ENCODE measurements around the gene GON4L. TPM values are rescaled to one million over a fixed set of nuclear protein-coding genes. Genes with fewer than 3 reads are reported as not detected.
"Not testable (repeated sequence)": the region's sequence is repeated elsewhere in the genome, so short reads cannot be mapped to it uniquely, and the experiment has no call there.

Gene GON4L
- total RNA-seq, 1 experiment from 2014 or later: 67.1 TPM

DNA sequence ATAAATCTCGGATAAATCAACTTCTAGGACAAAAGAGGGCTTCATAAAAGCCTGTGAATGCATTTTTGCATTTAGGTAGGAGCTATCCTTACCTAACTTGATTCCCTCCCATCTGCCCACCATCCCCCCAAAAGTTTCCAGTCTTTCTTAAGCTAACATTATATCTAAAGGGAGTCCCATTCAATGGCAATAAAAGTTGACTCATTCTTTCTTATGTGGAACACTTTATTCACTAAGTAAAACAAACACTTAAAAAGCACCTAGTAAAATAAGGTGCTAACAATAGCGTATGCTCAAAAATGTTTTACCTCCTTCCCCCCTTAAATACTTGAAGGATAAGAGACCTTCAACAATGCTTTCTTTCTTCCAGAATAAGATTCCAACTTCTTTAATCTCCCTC is 83.8 kb downstream of the GON4L start:
- no peak for DNase-seq
- Mint-ChIP-seq H3K27me3 (ENCODE audit: unreplicated experiment) (no peaks in the 10 kb centered on the region), H3K4me3 (ENCODE audit: low read depth, unreplicated experiment) (no peak overlapping the region), H3K36me3 (ENCODE audit: insufficient read depth, unreplicated experiment) (peaks cover 70% of the 10 kb centered on the region), H3K27ac (ENCODE audit: unreplicated experiment) (no peak overlapping the region), H3K4me1 (ENCODE audit: low read depth, unreplicated experiment) (peaks cover 9% of the 10 kb centered on the region), H3K9me3 (ENCODE audit: low read depth, unreplicated experiment) (no peaks in the 10 kb centered on the region)
- no TSS peak for BruUV-seq (replicated peaks)
- intact Hi-C loops (cut with micrococcal nuclease; ENCODE audit: unreplicated experiment): no loop called here
- TF ChIP-seq, protein P1, sequence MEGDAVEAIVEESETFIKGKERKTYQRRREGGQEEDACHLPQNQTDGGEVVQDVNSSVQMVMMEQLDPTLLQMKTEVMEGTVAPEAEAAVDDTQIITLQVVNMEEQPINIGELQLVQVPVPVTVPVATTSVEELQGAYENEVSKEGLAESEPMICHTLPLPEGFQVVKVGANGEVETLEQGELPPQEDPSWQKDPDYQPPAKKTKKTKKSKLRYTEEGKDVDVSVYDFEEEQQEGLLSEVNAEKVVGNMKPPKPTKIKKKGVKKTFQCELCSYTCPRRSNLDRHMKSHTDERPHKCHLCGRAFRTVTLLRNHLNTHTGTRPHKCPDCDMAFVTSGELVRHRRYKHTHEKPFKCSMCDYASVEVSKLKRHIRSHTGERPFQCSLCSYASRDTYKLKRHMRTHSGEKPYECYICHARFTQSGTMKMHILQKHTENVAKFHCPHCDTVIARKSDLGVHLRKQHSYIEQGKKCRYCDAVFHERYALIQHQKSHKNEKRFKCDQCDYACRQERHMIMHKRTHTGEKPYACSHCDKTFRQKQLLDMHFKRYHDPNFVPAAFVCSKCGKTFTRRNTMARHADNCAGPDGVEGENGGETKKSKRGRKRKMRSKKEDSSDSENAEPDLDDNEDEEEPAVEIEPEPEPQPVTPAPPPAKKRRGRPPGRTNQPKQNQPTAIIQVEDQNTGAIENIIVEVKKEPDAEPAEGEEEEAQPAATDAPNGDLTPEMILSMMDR (IDR thresholded peaks at IDR 0.05; ENCODE audit: unreplicated experiment): no peak
- CTCF ChIA-PET: no interaction called here

DNA sequence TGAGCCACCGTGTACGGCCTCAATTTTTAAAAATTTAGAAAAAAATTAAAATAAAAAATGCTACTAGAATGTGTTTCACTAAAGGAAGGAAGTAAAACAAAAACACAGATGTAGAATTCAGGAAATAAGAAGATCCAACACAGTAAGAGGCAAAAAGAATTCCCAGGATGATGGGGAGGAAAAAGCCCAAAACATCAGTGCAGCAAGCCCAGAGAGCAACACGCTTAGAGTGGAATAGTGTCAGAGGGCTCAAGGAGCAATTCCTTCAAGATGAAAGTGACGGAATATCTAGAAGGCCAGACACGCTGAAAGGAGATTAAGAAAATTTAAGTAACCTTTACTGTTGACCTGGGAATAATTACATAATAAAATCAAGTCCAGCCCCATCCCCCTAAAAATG is 87.8 kb downstream of the GON4L start:
- CTCF ChIA-PET: no interaction called here
- peaks cover 9% of the 10 kb centered on the region for H3K4me1 Mint-ChIP-seq (ENCODE audit: low read depth, unreplicated experiment)
- TF ChIP-seq, protein P1 (IDR thresholded peaks at IDR 0.05; ENCODE audit: unreplicated experiment): no peak

DNA sequence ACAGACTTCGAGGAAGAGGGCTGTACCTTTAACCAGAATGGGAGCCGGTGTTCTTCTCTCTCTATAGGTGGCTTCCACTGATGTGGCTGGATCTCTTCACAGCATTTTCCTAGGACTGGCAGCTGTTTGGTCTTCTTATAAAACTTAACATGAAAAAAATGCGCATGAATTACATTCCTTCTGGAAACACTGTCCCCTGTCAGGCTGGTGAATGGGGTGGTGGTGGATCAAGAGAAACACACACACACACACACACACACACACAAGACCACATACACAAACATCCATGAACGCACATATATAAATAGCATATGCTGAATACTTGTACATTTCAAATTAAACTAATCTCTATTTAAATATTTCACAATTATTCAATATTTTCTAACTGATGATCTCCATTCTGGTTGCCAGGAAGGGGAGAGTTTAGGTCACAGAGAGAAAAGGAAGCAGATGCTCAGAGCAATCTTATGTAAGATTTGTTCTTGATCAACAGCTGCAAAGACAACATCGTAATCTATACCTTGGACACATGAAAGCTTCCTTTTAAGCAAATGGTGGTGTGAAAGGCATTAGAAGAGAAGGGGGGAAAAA is 89.5 kb downstream of the GON4L start:
- H3K27ac Mint-ChIP-seq (ENCODE audit: unreplicated experiment); intact Hi-C loops (cut with micrococcal nuclease; ENCODE audit: unreplicated experiment); H3K27me3 Mint-ChIP-seq (ENCODE audit: unreplicated experiment); H3K4me1 Mint-ChIP-seq (ENCODE audit: low read depth, unreplicated experiment); H3K9me3 Mint-ChIP-seq (ENCODE audit: low read depth, unreplicated experiment); H3K4me3 Mint-ChIP-seq (ENCODE audit: low read depth, unreplicated experiment); DNase-seq; BruUV-seq (replicated peaks): not testable (repeated sequence)
- peaks cover 62% of the 10 kb centered on the region for H3K36me3 Mint-ChIP-seq (ENCODE audit: insufficient read depth, unreplicated experiment)
- CTCF ChIA-PET: interaction anchor here (0.7 kb wide), 1 partner anchor 362 kb away, joined by 4 read pairs; no protein-coding TSS in a partner anchor

More for the DNA sequence above, 87.8 kb downstream of the GON4L start:
- intact Hi-C loops (cut with micrococcal nuclease; ENCODE audit: unreplicated experiment): no loop called here
- DNase-seq: no peak
- peaks cover 59% of the 10 kb centered on the region for H3K36me3 Mint-ChIP-seq (ENCODE audit: insufficient read depth, unreplicated experiment)
- H3K27ac Mint-ChIP-seq (ENCODE audit: unreplicated experiment): no peak overlapping the region
- no TSS peak for BruUV-seq (replicated peaks)
- no peaks in the 10 kb centered on the region for H3K27me3 Mint-ChIP-seq (ENCODE audit: unreplicated experiment)
- no peaks in the 10 kb centered on the region for H3K9me3 Mint-ChIP-seq (ENCODE audit: low read depth, unreplicated experiment)
- no peak overlapping the region for H3K4me3 Mint-ChIP-seq (ENCODE audit: low read depth, unreplicated experiment)

DNA sequence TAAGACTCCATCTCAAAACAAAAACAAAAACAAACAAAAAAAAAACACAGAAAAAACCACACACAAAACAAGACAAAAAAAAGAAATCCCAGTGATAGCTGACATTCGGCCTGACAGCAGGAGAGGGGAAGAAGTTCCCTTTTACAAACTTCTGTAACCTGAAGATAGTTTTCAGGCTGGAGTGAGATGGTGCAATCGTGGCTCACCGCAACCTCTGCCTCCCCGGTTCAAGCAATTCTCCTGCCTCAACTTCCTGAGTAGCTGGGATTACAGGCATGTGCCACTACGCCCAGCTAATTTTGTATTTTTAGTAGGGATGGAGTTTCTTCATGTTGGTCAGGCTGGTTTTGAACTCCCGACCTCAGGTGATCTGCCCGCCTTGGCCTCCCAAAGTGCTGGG is 93.0 kb downstream of the GON4L start:
- CTCF ChIA-PET: interaction anchor here (1.2 kb wide), 1 partner anchor 10 kb away, joined by 3 read pairs; no protein-coding TSS in a partner anchor
- H3K27me3 Mint-ChIP-seq (ENCODE audit: unreplicated experiment); H3K9me3 Mint-ChIP-seq (ENCODE audit: low read depth, unreplicated experiment); H3K4me3 Mint-ChIP-seq (ENCODE audit: low read depth, unreplicated experiment); H3K4me1 Mint-ChIP-seq (ENCODE audit: low read depth, unreplicated experiment); H3K27ac Mint-ChIP-seq (ENCODE audit: unreplicated experiment); DNase-seq; BruUV-seq (replicated peaks); intact Hi-C loops (cut with micrococcal nuclease; ENCODE audit: unreplicated experiment): not testable (repeated sequence)
- H3K36me3 Mint-ChIP-seq (ENCODE audit: insufficient read depth, unreplicated experiment): peaks cover 52% of the 10 kb centered on the region

DNA sequence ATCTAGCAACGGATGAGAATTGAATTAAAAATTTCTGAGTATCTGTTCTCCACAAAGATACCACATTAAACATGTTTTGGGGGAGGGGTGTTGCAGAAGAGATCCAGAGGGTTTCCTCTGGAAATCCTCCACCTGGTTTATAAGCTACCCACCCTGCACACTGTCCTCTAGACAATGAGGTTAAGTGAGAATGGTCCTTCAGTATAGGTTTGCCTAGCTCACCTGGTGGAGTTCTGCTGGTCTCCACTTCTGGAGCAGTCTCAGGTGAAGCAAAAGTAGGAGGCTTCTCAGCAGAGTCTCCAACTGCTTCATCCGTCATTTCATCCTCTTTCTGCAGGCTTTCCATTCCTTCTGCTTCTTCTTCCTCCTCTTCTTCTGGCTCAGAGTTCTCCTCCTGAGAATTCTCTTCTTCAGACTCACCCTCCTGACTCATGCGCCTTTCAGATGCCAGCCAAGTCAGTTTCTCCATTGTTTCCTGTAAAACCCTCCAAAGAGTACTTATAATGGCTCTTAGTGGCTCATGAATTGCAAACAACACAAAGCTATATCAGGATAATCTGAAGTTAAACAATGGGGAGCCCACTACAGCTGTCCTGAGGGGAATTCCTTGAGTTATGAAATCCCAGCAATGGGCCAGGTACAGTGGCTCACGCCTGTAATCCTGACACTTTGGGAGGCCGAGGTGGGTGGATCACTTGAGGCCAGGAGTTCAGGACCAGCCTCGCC is 93.8 kb downstream of the GON4L start:
- H3K4me1 Mint-ChIP-seq (ENCODE audit: low read depth, unreplicated experiment); H3K27ac Mint-ChIP-seq (ENCODE audit: unreplicated experiment); H3K9me3 Mint-ChIP-seq (ENCODE audit: low read depth, unreplicated experiment); BruUV-seq (replicated peaks); intact Hi-C loops (cut with micrococcal nuclease; ENCODE audit: unreplicated experiment); H3K27me3 Mint-ChIP-seq (ENCODE audit: unreplicated experiment): not testable (repeated sequence)
- peak; percentile 64 for DNase-seq
- CTCF ChIA-PET: interaction anchor here (0.6 to 1.2 kb wide), 2 partner anchors 9 to 55 kb away, joined by 3 to 4 read pairs; no protein-coding TSS in a partner anchor
- peak overlapping the region; percentile 14 for H3K4me3 Mint-ChIP-seq (ENCODE audit: low read depth, unreplicated experiment)
- peaks cover 52% of the 10 kb centered on the region for H3K36me3 Mint-ChIP-seq (ENCODE audit: insufficient read depth, unreplicated experiment)
